Dermis microvascular lymphatic vessel endothelial cell (primary cell): Measurements from ENCODE around the gene HMCN1. TPM values are rescaled to one million over a fixed set of nuclear protein-coding genes. Genes with fewer than 3 reads are reported as not detected.

Source experiments
- DNase-seq, 2 donors: peaks; one replicate each; pipeline versions ENCODE4 v3.0.0 to v3.0.0-alpha.2; 2010; ENCODE audit warnings: low read depth in 2 of 2
- total RNA-seq: library from RNA; depleted of rRNA; stranded (reverse); fragments of >200 nt; gene quantifications from 2 replicates; pipeline ENCODE4 v1.2.1, GENCODE V29; 2014

The HMCN1 gene
- total RNA-seq, 1 donor from 2014 or later: 4.0 TPM

GRCh38 chr1:186235696-186236095, 501.5 kb downstream of the HMCN1 start:
- no peak for DNase-seq

GRCh38 chr1:186236921-186237320, 502.7 kb downstream of the HMCN1 start:
- peak in 1 of 2 donors; percentile 21 for DNase-seq

GRCh38 chr1:186239171-186239570, 505.0 kb downstream of the HMCN1 start:
- no peak for DNase-seq

GRCh38 chr1:186240436-186240835, 506.2 kb downstream of the HMCN1 start:
- DNase-seq: no peak
